Neuronal stem cell (in vitro differentiated cells): ENCODE measurements around the gene HDGFL1.
A peak's percentile ranks its signal among the peaks of the same experiment; 100 is the strongest.

Experiments used
- DNase-seq: peaks from one replicate; pipeline ENCODE4 v3.0.0-alpha.2; 2013; ENCODE audit warnings: low spot score
- H2AFZ ChIP-seq: one replicate; pipeline ENCODE4 v1.6.1; 2013; ENCODE audit warnings: mild to moderate bottlenecking, low read length, inconsistent platforms
- H2AK5ac ChIP-seq: 2 replicates; pipeline ENCODE4 v1.6.1; 2013; ENCODE audit warnings: low read depth, mild to moderate bottlenecking, inconsistent platforms, low read length, moderate library complexity, mixed read lengths
- H2BK120ac ChIP-seq: 2 replicates; pipeline ENCODE4 v1.6.1; 2013; ENCODE audit warnings: low read depth, mild to moderate bottlenecking, inconsistent platforms, low read length, moderate library complexity, mixed read lengths
- H2BK12ac ChIP-seq: one replicate; pipeline ENCODE4 v1.6.1; 2013; ENCODE audit warnings: low read length, inconsistent platforms
- H2BK15ac ChIP-seq: 2 replicates; pipeline ENCODE4 v1.6.1; 2013; ENCODE audit warnings: mild to moderate bottlenecking, low read length, inconsistent platforms, mixed read lengths
- H2BK5ac ChIP-seq: one replicate; pipeline ENCODE4 v1.6.1; 2013; ENCODE audit warnings: inconsistent platforms, mild to moderate bottlenecking, low read length, moderate library complexity
- H3K14ac ChIP-seq: one replicate; pipeline ENCODE4 v1.6.1; 2013; ENCODE audit warnings: low read length, inconsistent platforms
- H3K18ac ChIP-seq: 2 replicates; pipeline ENCODE4 v1.6.1; 2013; ENCODE audit warnings: low read length, inconsistent platforms
- H3K23ac ChIP-seq: 2 replicates; pipeline ENCODE4 v1.6.1; 2013; ENCODE audit warnings: low read depth, mild to moderate bottlenecking, mixed read lengths, low read length, inconsistent platforms; ENCODE audit not compliant: poor library complexity
- H3K27ac ChIP-seq: replicated peaks from 3 replicates; pipeline ENCODE4 v1.5.1; 2013; ENCODE audit warnings: low read length, inconsistent platforms
- H3K27me3 ChIP-seq, 3 experiments: 2 replicates each; pipeline ENCODE4 v1.6.1; 2013; ENCODE audit warnings: low read length in 3 of 3, mild to moderate bottlenecking in 2 of 3, inconsistent platforms in 1 of 3, low read depth in 1 of 3, mixed read lengths in 1 of 3, moderate library complexity in 1 of 3; ENCODE audit not compliant: control insufficient read depth in 3 of 3, insufficient read depth in 3 of 3
- H3K36me3 ChIP-seq, 2 donors: replicated peaks in 1 of 2; 2 replicates each; pipeline ENCODE4 v1.6.1; 2013; ENCODE audit warnings: low read length in 2 of 2; ENCODE audit not compliant: control insufficient read depth in 2 of 2, insufficient read depth in 2 of 2
- H3K4ac ChIP-seq: 2 replicates; pipeline ENCODE4 v1.6.1; 2013; ENCODE audit warnings: inconsistent platforms, mild to moderate bottlenecking, low read length, moderate library complexity
- H3K4me1 ChIP-seq, 2 donors: 1 replicate in 1 of 2; 2 replicates in 1 of 2; pipeline ENCODE4 v1.6.1; 2013; ENCODE audit warnings: low read length in 2 of 2, low read depth in 1 of 2; ENCODE audit not compliant: control insufficient read depth in 2 of 2, insufficient read depth in 1 of 2
- H3K4me2 ChIP-seq: one replicate; pipeline ENCODE4 v1.6.1; 2013; ENCODE audit warnings: mild to moderate bottlenecking, low read length, inconsistent platforms; ENCODE audit not compliant: insufficient read depth, poor library complexity, severe bottlenecking
- H3K4me3 ChIP-seq, 2 donors: 2 replicates each; pipeline ENCODE4 v1.5.1; 2013; ENCODE audit warnings: low read length in 2 of 2, mild to moderate bottlenecking in 2 of 2, inconsistent platforms in 1 of 2, moderate library complexity in 1 of 2
- H3K79me1 ChIP-seq: one replicate; pipeline ENCODE4 v1.6.1; 2013; ENCODE audit warnings: low read depth, mild to moderate bottlenecking, inconsistent platforms, low read length, moderate library complexity
- H3K9ac ChIP-seq: one replicate; pipeline ENCODE4 v1.6.1; 2013; ENCODE audit warnings: mild to moderate bottlenecking, low read depth, low read length, inconsistent platforms; ENCODE audit not compliant: poor library complexity
- H3K9me3 ChIP-seq, 2 donors: replicated peaks in 1 of 2; 2 replicates each; pipeline versions ENCODE3 to v1.6.1; 2013; ENCODE audit warnings: low read length in 2 of 2, mild to moderate bottlenecking in 2 of 2, inconsistent platforms in 1 of 2, low read depth in 1 of 2, mixed read lengths in 1 of 2, moderate library complexity in 1 of 2; ENCODE audit not compliant: control insufficient read depth in 2 of 2, insufficient read depth in 1 of 2
- H4K8ac ChIP-seq: one replicate; pipeline ENCODE4 v1.6.1; 2013; ENCODE audit warnings: low read depth, mild to moderate bottlenecking, inconsistent platforms, low read length, moderate library complexity
- H4K91ac ChIP-seq: one replicate; pipeline ENCODE4 v1.6.1; 2013; ENCODE audit warnings: low read length, low read depth, mild to moderate bottlenecking, inconsistent platforms; ENCODE audit not compliant: poor library complexity
- WGBS, 2 donors: extraction: QIAGEN DNeasy Blood & Tissue Kit; methylation state at CpG; one replicate each; pipeline ENCODE4 v1.1.7; 2013; ENCODE audit warnings: missing lambda C conversion rate in 2 of 2, mixed read lengths in 1 of 2; ENCODE audit not compliant: insufficient read length in 2 of 2, insufficient replicate concordance in 1 of 2; ENCODE audit errors: extremely low coverage in 2 of 2; 5-methylcytosine and 5-hydroxymethylcytosine counted together

The HDGFL1 gene

GRCh38 chr6:22546236-22546635 is 23.1 kb upstream of the HDGFL1 start:
- Histone ChIP-seq H2BK12ac (no peak overlapping the region), H2BK15ac (no peak overlapping the region), H3K4me2 (no peak overlapping the region), H3K36me3 (no peaks in the 10 kb centered on the region), H3K27ac (no peak overlapping the region), H3K4ac (no peak overlapping the region), H3K23ac (no peak overlapping the region), H3K9ac (no peak overlapping the region), H3K14ac (no peak overlapping the region), H2BK5ac (no peak overlapping the region), H4K8ac (no peak overlapping the region), H3K18ac (no peak overlapping the region), H4K91ac (no peak overlapping the region), H3K79me1 (no peaks in the 10 kb centered on the region), H3K4me1 (no peaks in the 10 kb centered on the region), H3K9me3 (no peaks in the 10 kb centered on the region), H3K4me3 (no peak overlapping the region), H3K27me3 (no peaks in the 10 kb centered on the region), H2AFZ (no peak overlapping the region), H2AK5ac (no peak overlapping the region), H2BK120ac (no peak overlapping the region)
- no CpG with 5 or more reads among the region's 1 CpG for WGBS, 2 donors
- DNase-seq, result no peak

- WGBS, 2 donors, result no CpG with 5 or more reads among the region's 2 CpGs
- no peak overlapping the region for H3K4me3 ChIP-seq
These were observed 18.2 kb upstream of the HDGFL1 start for GRCh38 chr6:22550971-22551670.

GRCh38 chr6:22556266-22556665 is 13.1 kb upstream of the HDGFL1 start:
- H3K4ac ChIP-seq, result no peak overlapping the region
- H2BK120ac ChIP-seq, result no peak overlapping the region
- H2BK12ac ChIP-seq, result no peak overlapping the region
- H2BK15ac ChIP-seq, result no peak overlapping the region
- H3K4me3 ChIP-seq, result no peak overlapping the region
- H3K79me1 ChIP-seq, result no peaks in the 10 kb centered on the region
- H3K27me3 ChIP-seq, result no peaks in the 10 kb centered on the region
- no peak overlapping the region for H3K27ac ChIP-seq
- H3K9me3 ChIP-seq, result no peaks in the 10 kb centered on the region
- H4K8ac ChIP-seq, result no peak overlapping the region
- no peak overlapping the region for H3K23ac ChIP-seq
- H4K91ac ChIP-seq, result no peak overlapping the region
- no peaks in the 10 kb centered on the region for H3K36me3 ChIP-seq
- DNase-seq, result no peak
- H2AK5ac ChIP-seq, result no peak overlapping the region
- no CpG with 5 or more reads among the region's 2 CpGs for WGBS, 2 donors
- no peak overlapping the region for H3K4me2 ChIP-seq
- H3K18ac ChIP-seq, result no peak overlapping the region
- no peaks in the 10 kb centered on the region for H3K4me1 ChIP-seq
- H3K9ac ChIP-seq, result no peak overlapping the region
- peak overlapping the region; percentile 59 for H2AFZ ChIP-seq
- no peak overlapping the region for H3K14ac ChIP-seq
- H2BK5ac ChIP-seq, result no peak overlapping the region

More at GRCh38 chr6:22550971-22551670, 18.2 kb upstream of the HDGFL1 start:
- Histone ChIP-seq H3K27me3 (no peaks in the 10 kb centered on the region), H3K36me3 (no peaks in the 10 kb centered on the region), H3K4ac (no peak overlapping the region), H2BK120ac (no peak overlapping the region), H3K4me1 (no peaks in the 10 kb centered on the region), H3K14ac (no peak overlapping the region), H3K9me3 (no peaks in the 10 kb centered on the region), H3K9ac (no peak overlapping the region), H3K27ac (no peak overlapping the region), H3K79me1 (no peaks in the 10 kb centered on the region), H3K18ac (no peak overlapping the region), H2BK15ac (no peak overlapping the region), H2AFZ (peak overlapping the region; percentile 17), H4K8ac (no peak overlapping the region), H2BK12ac (no peak overlapping the region), H3K4me2 (no peak overlapping the region), H3K23ac (no peak overlapping the region), H2BK5ac (no peak overlapping the region), H2AK5ac (no peak overlapping the region), H4K91ac (no peak overlapping the region)
- DNase-seq, result no peak

- no peak overlapping the region for H3K18ac ChIP-seq
- no peak overlapping the region for H3K27ac ChIP-seq
- no peaks in the 10 kb centered on the region for H3K79me1 ChIP-seq
- H2BK120ac ChIP-seq, result no peak overlapping the region
- no peak overlapping the region for H4K8ac ChIP-seq
- no peak overlapping the region for H2AK5ac ChIP-seq
- H3K36me3 ChIP-seq, result no peaks in the 10 kb centered on the region
- no peak overlapping the region for H3K9ac ChIP-seq
- WGBS, 2 donors, result no CpG with 5 or more reads among the region's 6 CpGs
- no peaks in the 10 kb centered on the region for H3K27me3 ChIP-seq
- no peak for DNase-seq
- H3K4me1 ChIP-seq, result no peaks in the 10 kb centered on the region
- no peak overlapping the region for H2BK5ac ChIP-seq
- no peaks in the 10 kb centered on the region for H3K9me3 ChIP-seq
- H4K91ac ChIP-seq, result no peak overlapping the region
- no peak overlapping the region for H3K23ac ChIP-seq
- no peak overlapping the region for H2AFZ ChIP-seq
- no peak overlapping the region for H3K4me3 ChIP-seq
- H2BK15ac ChIP-seq, result no peak overlapping the region
- H3K4ac ChIP-seq, result no peak overlapping the region
- no peak overlapping the region for H2BK12ac ChIP-seq
- no peak overlapping the region for H3K14ac ChIP-seq
- H3K4me2 ChIP-seq, result no peak overlapping the region
These were observed 12.4 kb upstream of the HDGFL1 start for GRCh38 chr6:22557007-22557406.
